Measurements from ENCODE around the gene CSF1R.

Gene CSF1R

GRCh38 chr5:150046031-150046430 is 40.3 kb downstream of the CSF1R start:
- no peaks in the 10 kb centered on the region for H3K79me2 ChIP-seq (ENCODE audit: low read length)
- peaks cover 33% of the 10 kb centered on the region for H3K36me3 ChIP-seq (replicated peaks; ENCODE audit: low read depth, low read length)
- H3K9ac ChIP-seq (ENCODE audit: low read length) = no peak overlapping the region
- TF ChIP-seq EZH2phosphoT487 (IDR thresholded peaks at IDR 0.05; ENCODE audit: low read depth) (no peak), CTCF (IDR thresholded peaks at IDR 0.05; ENCODE audit: low read depth, low read length) (no peak)
- no peaks in the 10 kb centered on the region for H3K4me1 ChIP-seq (ENCODE audit: low read length)
- no peak overlapping the region for H3K4me3 ChIP-seq (ENCODE audit: low read length)
- H3K9me3 ChIP-seq (ENCODE audit: insufficient read depth, low read length) = no peaks in the 10 kb centered on the region
- no peak overlapping the region for H3K4me2 ChIP-seq (ENCODE audit: low read length)
- no peaks in the 10 kb centered on the region for H4K20me1 ChIP-seq (ENCODE audit: insufficient read depth, low read length)
- H3K27ac ChIP-seq (ENCODE audit: low read length) = no peak overlapping the region
- H2AFZ ChIP-seq (ENCODE audit: low read depth, low read length) = no peak overlapping the region
- H3K27me3 ChIP-seq (ENCODE audit: low read depth, low read length) = no peaks in the 10 kb centered on the region

DNA sequence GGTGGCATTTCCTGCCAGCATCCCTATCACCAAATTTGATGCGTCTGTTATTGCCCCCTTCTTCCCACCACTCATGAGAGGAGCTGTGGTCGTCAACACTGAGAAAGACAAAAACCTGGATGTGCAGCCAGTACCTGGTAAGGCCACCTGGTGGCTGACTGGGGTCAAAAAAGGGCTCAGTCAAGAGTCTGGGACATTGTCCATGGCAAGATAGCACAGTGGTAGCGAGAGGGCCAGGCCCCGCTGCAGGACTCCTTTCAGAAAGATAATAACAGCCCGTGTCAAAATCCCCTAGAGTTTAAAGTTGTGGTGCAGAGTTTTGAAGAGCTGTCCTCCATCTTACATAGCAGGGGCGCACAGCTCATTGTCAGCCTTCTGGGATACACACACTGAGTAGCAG is 40.8 kb downstream of the CSF1R start:
- Histone ChIP-seq H3K27ac (ENCODE audit: low read length) (no peak overlapping the region), H4K20me1 (ENCODE audit: insufficient read depth, low read length) (no peaks in the 10 kb centered on the region), H3K9ac (ENCODE audit: low read length) (no peak overlapping the region), H3K79me2 (ENCODE audit: low read length) (no peaks in the 10 kb centered on the region), H3K36me3 (replicated peaks; ENCODE audit: low read depth, low read length) (peaks cover 36% of the 10 kb centered on the region), H3K4me1 (ENCODE audit: low read length) (no peaks in the 10 kb centered on the region), H3K4me2 (ENCODE audit: low read length) (no peak overlapping the region), H3K27me3 (ENCODE audit: low read depth, low read length) (no peaks in the 10 kb centered on the region), H3K4me3 (ENCODE audit: low read length) (no peak overlapping the region), H3K9me3 (ENCODE audit: insufficient read depth, low read length) (no peaks in the 10 kb centered on the region), H2AFZ (ENCODE audit: low read depth, low read length) (no peak overlapping the region)
- TF ChIP-seq CTCF (IDR thresholded peaks at IDR 0.05; ENCODE audit: low read depth, low read length) = no peak
- TF ChIP-seq EZH2phosphoT487 (IDR thresholded peaks at IDR 0.05; ENCODE audit: low read depth) = no peak

DNA sequence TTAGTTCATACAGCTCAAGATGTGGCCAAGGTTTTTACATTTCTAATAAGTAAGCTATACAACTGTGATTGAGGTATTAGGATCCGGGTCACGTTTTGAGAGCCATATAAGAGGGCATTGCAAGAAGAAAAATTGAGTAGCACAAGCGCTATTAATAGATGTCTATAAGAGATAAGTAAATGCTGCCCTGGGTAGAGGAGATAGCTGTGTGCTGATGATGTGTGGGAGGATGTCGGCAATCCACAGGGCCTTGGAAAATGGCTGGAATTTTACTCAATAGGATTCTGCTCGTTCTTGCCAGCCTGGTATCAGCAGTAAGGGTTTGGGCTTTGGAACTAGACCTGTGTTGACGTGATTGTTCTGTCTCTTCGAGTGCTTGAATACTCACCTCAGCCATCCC is 41.6 kb downstream of the CSF1R start:
- Histone ChIP-seq H3K27me3 (ENCODE audit: low read depth, low read length) (no peaks in the 10 kb centered on the region), H3K79me2 (ENCODE audit: low read length) (no peaks in the 10 kb centered on the region), H4K20me1 (ENCODE audit: insufficient read depth, low read length) (no peaks in the 10 kb centered on the region), H3K36me3 (replicated peaks; ENCODE audit: low read depth, low read length) (peaks cover 38% of the 10 kb centered on the region), H3K27ac (ENCODE audit: low read length) (no peak overlapping the region), H3K9me3 (ENCODE audit: insufficient read depth, low read length) (no peaks in the 10 kb centered on the region), H3K4me3 (ENCODE audit: low read length) (no peak overlapping the region), H2AFZ (ENCODE audit: low read depth, low read length) (no peak overlapping the region), H3K4me1 (ENCODE audit: low read length) (no peaks in the 10 kb centered on the region), H3K9ac (ENCODE audit: low read length) (no peak overlapping the region), H3K4me2 (ENCODE audit: low read length) (no peak overlapping the region)
- no peak for TF ChIP-seq CTCF (IDR thresholded peaks at IDR 0.05; ENCODE audit: low read depth, low read length)
- no peak for TF ChIP-seq EZH2phosphoT487 (IDR thresholded peaks at IDR 0.05; ENCODE audit: low read depth)

DNA sequence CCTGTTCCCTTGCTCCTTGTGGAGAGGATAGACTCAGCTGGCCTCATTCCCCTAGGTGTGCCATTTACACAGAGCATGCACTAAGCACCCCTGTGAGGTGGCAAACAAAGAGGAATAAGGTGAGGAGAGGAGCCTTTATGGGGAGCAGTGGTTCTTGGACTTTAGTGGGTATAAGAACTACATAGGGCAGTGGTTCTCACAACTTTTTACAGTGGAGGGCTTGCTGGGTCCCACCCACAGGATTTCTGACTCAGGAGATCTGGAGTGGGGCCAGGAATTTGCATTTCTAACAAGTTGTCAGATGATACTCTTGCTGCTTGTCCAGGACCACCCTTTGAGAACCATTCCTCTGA is 42.0 kb downstream of the CSF1R start:
- H3K9ac ChIP-seq (ENCODE audit: low read length) = no peak overlapping the region

More for the DNA sequence above, 42.0 kb downstream of the CSF1R start:
- Histone ChIP-seq H3K4me3 (ENCODE audit: low read length) (no peak overlapping the region), H3K4me1 (ENCODE audit: low read length) (no peaks in the 10 kb centered on the region), H2AFZ (ENCODE audit: low read depth, low read length) (no peak overlapping the region), H3K9me3 (ENCODE audit: insufficient read depth, low read length) (no peaks in the 10 kb centered on the region), H3K79me2 (ENCODE audit: low read length) (no peaks in the 10 kb centered on the region), H3K27me3 (ENCODE audit: low read depth, low read length) (no peaks in the 10 kb centered on the region), H3K36me3 (replicated peaks; ENCODE audit: low read depth, low read length) (peaks cover 36% of the 10 kb centered on the region), H3K27ac (ENCODE audit: low read length) (no peak overlapping the region), H4K20me1 (ENCODE audit: insufficient read depth, low read length) (no peaks in the 10 kb centered on the region), H3K4me2 (ENCODE audit: low read length) (no peak overlapping the region)
- TF ChIP-seq EZH2phosphoT487 (IDR thresholded peaks at IDR 0.05; ENCODE audit: low read depth) (no peak), CTCF (IDR thresholded peaks at IDR 0.05; ENCODE audit: low read depth, low read length) (no peak)
